ENCODE data around the gene TMCO6.
"Not testable (repeated sequence)": the region's sequence is repeated elsewhere in the genome, so short reads cannot be mapped to it uniquely, and the experiment has no call there.

TMCO6 gene

DNA sequence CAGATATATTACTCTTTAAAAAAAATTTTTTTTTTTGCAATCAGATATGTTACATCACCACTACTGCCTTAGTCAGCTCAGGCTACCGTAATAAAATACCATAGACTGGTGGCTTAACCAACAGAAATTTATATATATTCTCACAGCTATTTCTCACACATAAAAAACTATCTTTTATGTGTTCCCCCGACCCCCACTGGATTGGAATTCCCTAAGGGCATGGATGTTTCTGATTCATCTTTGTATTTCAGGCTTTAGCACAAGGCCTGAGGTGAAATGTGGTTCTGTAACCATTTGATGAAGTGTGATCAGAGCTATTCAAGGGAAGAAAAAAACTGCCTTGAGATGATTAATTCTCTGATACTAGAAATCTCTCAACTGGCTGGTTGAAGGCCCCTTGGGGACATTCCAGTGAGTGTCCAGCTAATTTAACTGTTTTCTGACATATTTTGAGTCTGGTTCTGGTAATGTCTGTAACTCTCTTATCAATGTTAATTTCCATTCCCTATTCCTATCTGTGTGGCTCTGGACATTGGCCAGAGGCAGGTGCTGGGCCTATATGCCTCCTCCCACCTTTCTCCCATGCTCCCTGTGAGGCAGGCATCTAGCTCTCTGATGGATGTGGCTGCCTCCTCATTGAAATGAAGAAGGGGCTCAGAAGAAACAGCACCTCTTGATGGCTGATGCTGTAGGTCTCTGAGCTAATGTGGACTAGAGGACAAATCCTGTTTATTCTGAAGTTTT is 8.8 kb upstream of the TMCO6 start:
- DNase-seq (ENCODE audit: low spot score) = no peak

DNA sequence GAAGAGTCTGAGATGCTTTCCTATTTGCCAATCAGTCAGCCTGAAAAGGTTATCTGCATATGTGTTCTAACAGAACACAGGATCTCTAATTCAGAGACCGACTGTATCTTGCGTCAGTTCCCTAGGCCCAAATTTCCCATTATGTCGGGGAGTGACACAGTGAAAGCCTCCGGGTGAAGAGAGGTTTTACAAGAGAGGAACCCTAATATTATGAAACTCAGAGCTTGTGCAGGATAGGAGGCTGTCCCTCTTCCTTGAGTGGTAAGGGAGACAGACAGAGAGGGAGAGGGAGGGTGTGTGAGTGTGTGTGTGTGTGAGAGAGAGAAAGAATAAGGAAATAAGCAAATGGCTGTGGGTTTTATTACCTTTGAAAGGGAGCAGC is 8.2 kb upstream of the TMCO6 start:
- no peak for DNase-seq (ENCODE audit: low spot score)

- DNase-seq (ENCODE audit: low spot score) = no peak
These were observed 7.4 kb upstream of the TMCO6 start for GRCh38 chr5:140631831-140632365.

DNA sequence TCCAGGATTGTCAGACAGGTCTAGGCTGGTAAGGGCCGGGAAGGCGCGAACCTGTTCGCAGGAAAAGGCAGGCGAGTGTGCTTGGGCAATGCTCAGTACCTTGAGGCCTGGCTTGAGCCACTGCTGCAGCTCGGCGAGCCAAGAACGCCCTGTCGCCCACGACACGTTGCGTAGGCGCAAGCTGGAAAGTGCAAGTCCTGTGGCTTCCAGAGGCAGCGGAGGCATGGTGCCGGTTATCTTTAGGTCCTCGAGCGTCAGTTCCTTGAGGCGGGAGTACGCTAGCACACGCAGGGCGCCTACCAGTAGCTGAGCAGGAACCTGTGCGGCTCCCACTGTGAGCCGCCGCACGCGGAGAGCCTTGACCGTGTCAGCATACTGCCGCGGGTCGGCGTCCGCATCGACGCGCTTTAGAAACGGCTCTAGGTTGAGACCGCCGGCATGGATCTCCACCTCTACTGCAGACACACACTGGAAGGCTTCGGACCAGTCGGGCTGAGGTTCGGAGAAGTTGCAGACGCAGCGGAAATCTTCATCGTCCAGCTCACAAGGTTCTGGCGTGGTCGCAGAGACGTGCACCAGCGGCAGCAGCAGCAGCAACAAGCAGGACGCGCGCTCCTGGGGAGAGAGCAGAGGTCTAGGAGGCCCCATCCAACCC is 6.8 kb upstream of the TMCO6 start:
- peak; percentile 23 for DNase-seq (ENCODE audit: low spot score)

GRCh38 chr5:140633021-140633471 is 6.2 kb upstream of the TMCO6 start, which contains the start of gene CD14:
TSS of gene CD14 (minus strand) at chr5:140633175. CDS start at chr5:140633071, 104 bp downstream.
- DNase-seq (ENCODE audit: low spot score) = peak; percentile 28

GRCh38 chr5:140633501-140633900 is 5.8 kb upstream of the TMCO6 start:
- no peak for DNase-seq (ENCODE audit: low spot score)

DNA sequence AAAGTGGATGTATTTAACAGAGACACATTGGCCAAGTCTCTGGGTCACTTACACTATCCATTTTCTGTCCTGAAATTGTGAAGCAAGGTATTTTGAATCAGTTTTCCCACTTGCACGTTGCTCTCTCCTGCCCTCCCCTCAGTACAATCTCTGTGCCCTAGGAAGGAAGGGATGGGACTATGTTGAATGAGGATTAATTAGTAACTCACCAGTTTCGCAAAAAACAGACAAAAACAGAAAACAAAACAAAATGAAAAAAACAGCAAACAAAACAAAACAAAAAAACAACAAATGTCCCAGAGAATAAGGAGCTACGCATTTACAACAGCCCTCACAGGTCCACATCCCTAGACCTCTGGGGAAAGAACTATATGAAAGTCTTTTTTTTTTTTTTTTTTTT is 5.1 kb upstream of the TMCO6 start:
- DNase-seq (ENCODE audit: low spot score) = no peak

- DNase-seq (ENCODE audit: low spot score) = no peak
These were observed 3.7 kb upstream of the TMCO6 start for GRCh38 chr5:140635291-140636257.

GRCh38 chr5:140637371-140638100 is 1.7 kb upstream of the TMCO6 start:
- no peak for DNase-seq (ENCODE audit: low spot score)

DNA sequence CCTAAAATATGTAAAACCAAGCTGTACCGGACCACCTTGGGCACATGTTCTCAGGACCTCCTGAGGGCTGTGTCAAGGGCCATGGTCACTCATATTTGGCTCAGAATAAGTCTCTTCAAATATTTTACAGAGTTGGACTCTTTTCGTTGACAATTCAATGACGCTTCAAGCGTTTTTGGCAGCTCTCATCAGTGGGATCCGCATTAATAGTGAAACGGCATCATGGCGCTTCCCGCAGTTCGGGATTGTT is 428 bp upstream of the TMCO6 start:
- not testable (repeated sequence) for DNase-seq (ENCODE audit: low spot score)

- DNase-seq (ENCODE audit: low spot score) = no peak
These were observed 2.5 kb downstream of the TMCO6 start for GRCh38 chr5:140641716-140642115.

GRCh38 chr5:140642718-140643117 is 3.5 kb downstream of the TMCO6 start:
- no peak for DNase-seq (ENCODE audit: low spot score)

GRCh38 chr5:140647042-140647419 is 7.8 kb downstream of the TMCO6 start:
- no peak for DNase-seq (ENCODE audit: low spot score)

DNA sequence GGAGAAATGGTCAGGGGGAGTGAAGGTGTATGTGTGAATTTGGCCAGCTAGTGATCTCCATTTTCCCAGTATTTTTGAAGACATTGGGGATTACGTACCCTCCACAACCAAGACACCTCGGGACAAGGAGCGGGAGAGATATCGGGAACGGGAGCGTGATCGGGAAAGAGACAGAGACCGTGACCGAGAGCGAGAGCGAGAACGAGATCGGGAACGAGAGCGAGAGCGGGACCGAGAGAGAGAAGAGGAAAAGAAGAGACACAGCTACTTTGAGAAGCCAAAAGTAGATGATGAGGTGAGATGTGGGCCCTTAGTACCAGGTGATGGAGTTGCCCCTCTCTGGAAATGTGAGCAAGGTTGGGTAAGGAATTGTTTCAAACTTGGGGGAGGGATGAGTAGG is 19.6 kb downstream of the TMCO6 start:
- no peak for DNase-seq (ENCODE audit: low spot score)

DNA sequence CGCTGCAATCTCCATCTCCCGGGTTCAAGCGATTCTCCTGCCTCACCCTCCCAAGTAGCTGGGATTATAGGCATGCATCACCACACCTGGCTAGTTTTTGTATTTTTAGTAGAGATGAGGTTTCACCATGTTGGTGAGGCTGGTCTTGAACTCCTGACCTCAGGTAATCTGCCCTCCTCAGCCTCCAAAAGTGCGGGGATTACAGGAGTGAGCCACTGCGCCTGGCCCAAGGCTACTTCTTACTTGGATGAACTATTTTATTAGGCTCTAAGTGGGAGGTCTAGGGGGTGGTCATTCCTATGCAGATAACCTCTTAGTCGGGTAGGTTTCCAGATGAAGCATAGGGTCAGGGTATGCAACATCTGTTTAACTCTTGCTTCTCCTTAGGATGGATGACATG is 21.1 kb downstream of the TMCO6 start:
- DNase-seq (ENCODE audit: low spot score) = not testable (repeated sequence)

GRCh38 chr5:140664030-140664358 is 24.7 kb downstream of the TMCO6 start:
- DNase-seq (ENCODE audit: low spot score) = no peak

- DNase-seq (ENCODE audit: low spot score) = peak; percentile 91
These were observed 25.3 kb downstream of the TMCO6 start, which contains the start of gene WDR55 for GRCh38 chr5:140664359-140665119. TSS of gene WDR55 (plus strand) at chr5:140664904. CDS start at chr5:140664913, 9 bp downstream.

DNA sequence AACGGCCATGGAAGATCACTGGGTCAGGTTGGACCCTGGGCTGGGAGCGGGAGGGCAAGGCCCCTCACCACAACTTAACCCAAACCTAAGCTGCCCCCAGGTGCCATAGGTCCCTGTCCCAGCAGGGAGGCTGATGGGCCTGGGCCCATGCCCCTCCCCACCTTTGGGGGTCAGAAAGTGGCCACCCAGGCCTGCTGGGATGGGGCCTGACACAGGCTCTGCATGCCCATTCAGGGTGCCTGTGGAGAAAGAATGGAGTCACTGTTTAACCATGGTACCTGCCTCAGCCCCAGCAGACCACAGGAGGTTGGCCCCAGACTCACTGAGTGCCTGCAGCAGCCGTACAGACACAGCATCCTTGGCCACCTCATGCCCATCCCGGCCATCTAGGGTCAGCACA is 31.8 kb downstream of the TMCO6 start:
- not testable (repeated sequence) for DNase-seq (ENCODE audit: low spot score)

GRCh38 chr5:140671472-140672125 is 32.3 kb downstream of the TMCO6 start:
- no peak for DNase-seq (ENCODE audit: low spot score)

GRCh38 chr5:140672455-140673186 is 33.4 kb downstream of the TMCO6 start:
- no peak for DNase-seq (ENCODE audit: low spot score)
